ENCODE measurements around the gene MARCHF2.

The MARCHF2 gene

DNA sequence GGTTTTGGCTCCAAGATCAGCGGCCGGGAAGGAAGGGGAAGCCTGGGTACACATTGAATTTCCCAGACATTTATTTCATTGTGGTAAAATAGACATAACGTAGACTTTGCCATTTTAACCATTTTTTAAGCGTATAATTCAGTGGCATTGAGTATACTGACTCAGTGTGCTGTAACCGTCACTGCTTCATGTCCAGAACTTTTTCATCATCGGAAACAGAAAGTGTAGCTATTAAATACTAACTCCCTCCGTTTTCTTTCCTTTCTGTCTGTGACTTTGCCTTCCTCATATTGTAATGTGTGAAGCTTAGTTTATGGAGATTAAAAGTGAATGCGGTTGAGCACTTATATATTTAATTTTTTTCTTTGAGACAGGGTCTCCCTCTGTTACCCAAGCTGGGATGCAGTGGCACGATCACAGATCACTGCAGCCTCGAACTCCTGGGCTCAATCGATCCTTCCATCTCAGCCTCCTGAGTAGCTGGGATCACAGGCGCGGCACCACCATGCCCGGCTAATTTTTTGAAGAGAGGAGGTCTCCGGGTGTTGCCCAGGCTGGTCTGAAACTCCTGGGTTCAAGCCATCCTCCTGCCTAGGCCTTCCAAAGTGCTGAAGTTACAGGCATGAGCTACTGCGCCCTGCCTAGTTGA is 33.1 kb downstream of the MARCHF2 start:
- DNase-seq (ENCODE audit: low read depth), result no peak

DNA sequence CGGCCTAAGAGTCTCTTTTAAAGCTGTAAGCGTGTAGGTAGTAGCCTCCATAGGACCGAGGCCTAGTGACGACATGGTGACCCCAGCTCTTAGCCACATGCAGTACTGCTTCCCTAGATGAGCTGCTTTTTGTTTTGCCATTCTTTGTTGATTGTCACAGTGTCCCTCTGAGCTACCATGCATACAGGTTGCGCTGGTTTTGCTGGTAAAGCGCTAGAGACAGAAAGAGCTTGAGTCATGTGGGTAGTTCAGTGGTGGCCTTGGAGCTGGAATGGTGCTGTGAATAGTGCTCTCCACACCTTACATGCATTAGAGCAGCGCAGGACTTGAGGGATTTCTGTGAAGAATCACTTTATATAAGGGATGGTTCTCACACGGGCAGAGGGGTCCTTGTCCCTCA is 36.7 kb downstream of the MARCHF2 start:
- no peak for DNase-seq (ENCODE audit: low read depth)
- no peak overlapping the region for H3K4me3 ChIP-seq (ENCODE audit: low read depth, low read length)

More for the DNA sequence above, 33.1 kb downstream of the MARCHF2 start:
- H3K4me3 ChIP-seq (ENCODE audit: low read depth, low read length), result peak overlapping the region; percentile 98

DNA sequence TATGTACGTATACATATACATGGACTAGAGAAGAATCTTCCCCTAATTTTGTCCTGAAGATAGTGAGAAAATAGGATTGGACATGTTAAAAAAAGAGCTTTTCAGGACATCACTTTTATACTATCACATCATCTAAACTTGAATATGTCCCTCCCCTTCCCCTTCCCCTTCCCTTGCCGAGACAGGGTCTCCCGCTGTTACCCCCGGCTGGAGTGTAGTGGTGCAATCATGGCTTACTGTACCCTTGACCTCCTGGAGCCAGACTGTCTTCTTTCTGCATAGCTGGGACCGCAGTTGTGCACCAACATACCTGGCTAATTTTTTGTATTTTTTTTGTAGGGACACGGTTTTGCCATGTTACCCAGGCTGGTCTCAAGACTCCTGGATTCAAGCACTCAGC is 38.3 kb downstream of the MARCHF2 start:
- DNase-seq (ENCODE audit: low read depth), result no peak
- no peak overlapping the region for H3K4me3 ChIP-seq (ENCODE audit: low read depth, low read length)

DNA sequence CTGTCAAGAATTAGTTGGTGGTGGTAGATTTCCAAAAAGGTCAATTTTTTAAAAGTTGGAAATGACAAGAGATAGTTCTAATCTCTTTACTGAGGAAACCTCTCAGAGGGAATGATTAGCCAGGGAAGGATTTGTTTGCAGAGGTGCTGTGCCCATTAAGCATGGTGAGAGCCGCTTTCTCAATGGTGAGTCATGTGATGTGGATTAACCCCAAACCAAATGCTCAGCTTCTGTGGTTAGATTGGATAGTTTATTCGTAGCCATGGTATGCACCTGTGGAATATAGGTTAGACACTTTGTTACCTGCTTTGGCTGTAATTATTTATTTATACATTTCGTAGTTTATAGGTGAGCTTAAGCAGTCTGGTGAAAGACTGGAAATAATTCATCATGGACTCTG is 38.8 kb downstream of the MARCHF2 start:
- DNase-seq (ENCODE audit: low read depth), result no peak
- no peak overlapping the region for H3K4me3 ChIP-seq (ENCODE audit: low read depth, low read length)

DNA sequence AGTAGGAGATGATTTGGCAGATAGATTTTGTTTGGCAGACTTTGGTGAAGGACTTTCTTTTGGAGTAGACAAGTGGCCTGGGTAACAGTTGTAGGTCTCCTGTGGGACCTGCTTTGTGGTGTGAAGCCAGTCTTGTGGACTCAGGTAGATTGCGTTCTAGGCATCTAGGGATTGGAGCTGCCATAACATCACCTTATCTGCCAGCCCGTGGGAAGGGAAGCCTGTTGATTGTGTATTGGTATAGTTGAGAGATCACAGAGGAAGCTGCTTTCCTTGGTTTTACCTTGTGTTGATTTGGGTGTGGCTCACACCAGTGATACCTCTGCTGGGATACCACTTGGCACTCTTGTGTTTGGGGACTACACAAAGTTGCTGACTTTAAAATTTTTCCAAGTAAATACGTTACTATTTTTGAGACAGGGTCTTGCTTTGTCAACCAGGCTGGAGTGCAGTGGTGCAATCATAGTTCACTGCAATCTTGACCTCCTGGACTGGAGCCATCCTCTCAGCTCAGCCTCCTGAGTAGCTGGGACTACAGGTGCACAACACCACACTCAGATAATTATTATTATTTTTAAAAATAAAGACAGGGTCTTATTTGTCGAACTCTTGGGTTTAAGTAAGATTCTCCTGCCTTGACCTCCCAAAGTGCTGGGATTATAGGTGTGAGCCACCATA is 39.5 kb downstream of the MARCHF2 start:
- no peak for DNase-seq (ENCODE audit: low read depth)
- H3K4me3 ChIP-seq (ENCODE audit: low read depth, low read length), result no peak overlapping the region

DNA sequence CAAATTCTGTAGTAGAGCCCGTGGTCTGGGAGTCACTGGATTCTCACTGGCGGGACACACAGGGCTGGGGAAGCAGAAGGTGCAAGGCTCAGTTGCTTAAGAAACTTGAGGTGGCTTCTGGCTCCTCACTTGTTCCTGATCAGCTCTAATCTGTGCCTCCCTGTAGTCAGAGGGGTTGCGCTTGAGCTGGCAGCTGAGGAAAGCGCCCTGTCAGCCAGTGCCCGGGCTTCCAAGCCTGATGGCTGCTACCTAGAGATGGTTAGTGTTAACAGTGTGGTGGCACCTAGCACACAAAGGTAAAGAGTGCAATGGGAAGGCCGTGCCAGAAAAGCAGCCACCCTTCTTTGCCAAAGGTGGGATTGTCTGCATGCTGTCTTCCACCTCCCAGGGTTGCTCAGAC is 40.5 kb downstream of the MARCHF2 start:
- DNase-seq (ENCODE audit: low read depth), result no peak
- no peak overlapping the region for H3K4me3 ChIP-seq (ENCODE audit: low read depth, low read length)

DNA sequence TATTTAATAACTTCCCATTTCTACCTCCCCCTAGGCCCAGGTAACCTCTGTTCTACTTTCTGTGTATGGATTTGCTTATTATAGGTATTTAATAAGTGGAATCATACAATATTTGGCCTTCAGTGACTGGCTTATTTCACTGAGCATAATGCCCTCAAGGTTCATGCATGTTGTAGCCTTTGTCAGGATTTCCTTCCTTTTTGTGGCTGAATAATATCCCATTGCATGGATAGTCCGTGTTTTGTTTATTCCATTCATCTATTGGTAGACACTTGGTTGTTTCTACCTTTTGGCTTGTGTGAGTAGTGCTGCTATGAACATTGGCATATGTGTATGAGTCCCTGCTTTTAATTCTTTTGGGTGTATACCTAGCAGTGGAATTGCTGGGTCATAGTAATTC is 41.1 kb downstream of the MARCHF2 start:
- no peak overlapping the region for H3K4me3 ChIP-seq (ENCODE audit: low read depth, low read length)
- no peak for DNase-seq (ENCODE audit: low read depth)

DNA sequence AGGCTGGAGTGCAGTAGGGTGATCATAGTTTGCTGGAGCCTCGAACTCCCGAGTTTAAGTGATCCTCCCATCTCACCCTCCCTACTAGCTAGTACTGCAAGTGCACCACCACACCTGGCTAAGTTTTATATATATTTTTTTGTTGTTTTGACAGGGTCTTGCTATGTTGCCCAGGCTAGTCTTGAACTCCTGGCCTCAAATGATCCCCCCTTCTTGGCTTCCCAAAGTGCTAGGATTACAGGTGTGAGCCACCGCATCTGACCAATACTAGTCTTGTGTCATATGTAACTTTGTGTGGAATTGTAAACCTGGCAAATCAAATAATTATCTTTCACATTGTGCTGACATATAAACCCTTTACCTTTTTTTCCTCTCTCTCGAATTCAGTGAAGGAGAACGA is 41.9 kb downstream of the MARCHF2 start:
- H3K4me3 ChIP-seq (ENCODE audit: low read depth, low read length), result no peak overlapping the region
- DNase-seq (ENCODE audit: low read depth), result no peak

DNA sequence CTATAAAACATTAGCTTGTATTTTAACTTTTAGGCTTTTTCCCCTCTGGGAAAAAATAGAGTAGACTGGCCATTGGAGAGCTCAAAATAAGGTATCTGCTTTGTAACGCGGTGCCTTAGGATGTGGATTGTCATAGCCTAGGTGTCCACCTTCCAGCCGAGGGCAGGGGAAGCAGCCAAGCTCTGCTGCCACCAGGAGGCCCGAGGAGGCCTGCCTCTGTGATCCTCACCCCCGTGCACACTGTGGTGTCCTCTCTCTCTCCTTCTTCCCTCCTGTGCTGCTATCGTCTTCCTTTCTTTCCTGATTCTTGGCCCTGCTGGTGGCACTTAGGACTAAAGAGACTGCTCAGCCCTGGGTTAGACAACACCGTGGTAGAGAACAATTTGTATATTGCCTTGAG is 43.0 kb downstream of the MARCHF2 start:
- no peak for DNase-seq (ENCODE audit: low read depth)
- H3K4me3 ChIP-seq (ENCODE audit: low read depth, low read length), result no peak overlapping the region

DNA sequence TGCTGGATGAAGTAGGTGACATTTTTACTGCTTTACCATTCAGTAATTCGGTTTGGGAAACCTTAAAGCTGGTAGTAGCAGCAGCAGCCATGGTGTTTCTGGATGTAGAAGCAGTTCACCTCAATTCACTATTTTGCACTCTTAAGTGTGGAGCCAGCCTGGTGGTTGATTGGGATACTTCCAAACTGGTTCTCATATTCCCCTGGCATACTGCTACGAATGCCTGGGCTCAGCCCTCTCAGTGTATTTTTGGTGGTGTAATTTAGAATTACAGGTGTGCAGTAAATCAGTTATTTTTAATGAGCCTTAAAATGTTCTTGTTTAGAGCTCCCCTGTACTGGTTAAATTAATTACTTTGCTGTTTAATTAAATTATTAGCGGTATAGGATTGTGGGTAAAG is 44.1 kb downstream of the MARCHF2 start:
- H3K4me3 ChIP-seq (ENCODE audit: low read depth, low read length), result no peak overlapping the region

DNA sequence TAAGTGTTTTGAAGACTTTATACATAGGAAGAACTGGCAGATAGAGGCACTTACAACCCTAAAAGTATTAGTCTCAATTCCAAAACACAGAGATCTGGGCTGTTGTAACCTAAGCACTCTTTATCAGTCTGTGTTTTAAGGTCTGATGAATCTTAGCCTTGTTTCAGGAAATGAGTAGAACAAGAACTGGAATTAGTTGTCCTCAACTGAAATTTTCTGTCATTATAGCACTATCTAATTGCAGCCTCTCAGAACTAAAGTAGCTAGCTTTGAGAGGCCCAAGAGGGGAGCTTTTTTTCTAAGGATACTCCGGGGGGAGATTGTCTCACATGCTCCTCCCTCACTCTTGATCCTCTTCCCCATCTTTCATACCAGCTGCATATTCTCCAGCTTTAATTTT is 44.7 kb downstream of the MARCHF2 start:
- no peak overlapping the region for H3K4me3 ChIP-seq (ENCODE audit: low read depth, low read length)
- DNase-seq (ENCODE audit: low read depth), result no peak

More for the DNA sequence above, 44.1 kb downstream of the MARCHF2 start:
- no peak for DNase-seq (ENCODE audit: low read depth)

DNA sequence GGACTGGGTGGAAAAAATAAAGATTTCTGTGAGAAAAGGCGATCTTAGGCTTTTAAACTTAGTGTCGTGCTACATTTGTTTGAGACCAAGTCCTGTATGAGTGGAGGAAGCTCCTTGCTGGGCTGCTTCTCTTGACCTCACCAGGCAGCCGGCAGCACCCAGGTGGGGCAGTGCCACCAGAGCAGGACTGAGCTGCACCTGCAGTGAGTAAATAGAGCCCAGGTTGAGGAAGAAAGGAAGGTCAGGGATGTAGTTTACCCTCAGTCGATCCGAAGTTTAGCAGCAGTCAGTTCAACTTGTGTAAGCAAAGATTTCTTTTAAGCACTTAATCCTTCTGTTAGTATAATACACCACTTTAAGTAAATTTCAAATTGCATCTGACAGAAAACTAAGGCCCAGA is 45.3 kb downstream of the MARCHF2 start:
- no peak for DNase-seq (ENCODE audit: low read depth)
- H3K4me3 ChIP-seq (ENCODE audit: low read depth, low read length), result no peak overlapping the region

DNA sequence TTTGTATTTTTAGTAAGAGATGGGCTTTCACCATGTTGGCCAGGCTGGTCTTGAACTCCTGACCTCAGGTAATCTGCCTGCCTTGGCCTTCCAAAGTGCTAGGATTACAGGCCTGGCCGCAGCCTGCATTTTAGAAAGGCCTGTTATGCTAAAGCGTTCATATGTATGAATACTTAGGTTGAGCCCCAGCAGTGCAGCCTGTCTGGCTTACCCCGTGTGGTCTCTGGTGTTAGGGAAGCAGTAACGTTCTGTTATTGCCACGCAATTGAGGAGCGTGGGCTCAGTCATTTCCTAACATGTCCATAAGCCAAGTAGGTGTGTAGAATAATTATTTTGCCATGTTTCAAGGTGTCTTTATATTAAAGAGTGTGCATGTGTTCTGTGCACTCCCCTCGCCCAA is 46.0 kb downstream of the MARCHF2 start:
- H3K4me3 ChIP-seq (ENCODE audit: low read depth, low read length), result no peak overlapping the region
- no peak for DNase-seq (ENCODE audit: low read depth)

DNA sequence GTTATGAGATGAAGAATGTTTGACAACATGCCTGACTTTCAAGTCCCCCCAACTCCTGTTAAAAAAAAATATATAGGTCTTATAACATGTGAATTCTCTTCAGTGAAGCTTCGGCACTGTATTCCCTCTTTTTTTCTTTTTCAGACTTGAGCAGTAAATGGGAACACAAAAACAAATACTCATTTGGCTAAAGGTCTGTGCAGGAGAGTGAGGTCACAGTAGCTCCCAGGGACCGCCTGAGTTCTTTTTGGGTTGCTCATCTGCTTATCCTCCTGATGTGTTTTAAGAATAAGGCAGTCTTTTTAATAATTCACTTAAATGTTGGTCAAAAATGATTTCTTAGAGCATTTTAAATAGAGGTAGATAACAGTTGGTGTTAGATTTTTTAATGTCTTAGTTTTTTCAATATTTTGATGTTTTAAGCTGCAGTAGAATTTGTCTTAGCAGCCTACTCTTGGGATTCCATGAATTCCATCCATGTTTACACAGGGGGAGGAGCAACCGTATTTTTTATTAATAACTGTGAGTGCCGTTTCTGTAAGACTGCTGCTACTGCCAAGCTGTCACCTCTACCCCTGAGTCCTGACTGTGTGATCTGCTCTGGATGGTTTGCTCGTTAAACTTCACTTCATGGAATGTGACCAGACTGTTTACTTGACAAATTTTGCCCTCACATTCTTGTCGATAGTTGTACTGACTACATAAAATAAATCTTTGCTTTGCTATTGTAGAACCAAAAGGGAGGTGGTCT is 46.6 kb downstream of the MARCHF2 start:
- H3K4me3 ChIP-seq (ENCODE audit: low read depth, low read length), result no peak overlapping the region
- DNase-seq (ENCODE audit: low read depth), result peak; percentile 41

DNA sequence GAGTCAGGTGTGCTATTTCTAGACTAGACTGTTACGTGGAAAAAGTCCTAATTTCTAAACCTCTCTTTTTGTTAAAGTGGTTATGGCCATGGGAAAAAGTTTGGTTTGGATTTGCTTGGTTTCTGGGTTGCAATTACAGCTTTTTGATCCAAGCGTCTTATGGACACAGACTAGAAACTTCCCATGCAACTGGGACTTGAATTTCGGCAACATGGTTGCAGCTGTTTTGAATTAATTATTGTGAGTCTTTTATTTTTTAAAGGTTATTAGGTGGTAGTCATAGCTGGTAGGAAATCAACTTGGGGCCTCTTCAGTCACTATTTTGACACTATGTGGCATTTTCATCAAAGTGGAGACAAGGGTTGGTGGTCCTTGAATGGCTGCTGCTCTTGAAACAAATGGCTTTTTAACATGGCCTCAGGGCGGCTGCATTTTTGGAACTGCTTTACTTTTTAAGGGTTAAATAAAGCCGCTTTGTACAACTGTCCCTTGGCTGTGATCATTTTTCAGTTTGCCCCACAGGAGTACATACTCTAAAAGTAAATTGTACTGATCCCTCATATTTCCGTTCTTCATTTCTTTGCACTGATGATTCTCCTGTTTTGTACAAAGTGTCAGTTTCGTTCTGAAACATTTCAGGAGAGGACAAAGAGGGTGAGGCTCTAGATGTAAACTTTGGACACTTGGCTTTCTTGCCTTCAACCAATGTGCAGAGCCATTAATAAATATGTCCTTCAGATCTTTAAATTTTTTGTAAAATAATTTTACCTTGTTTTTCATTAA is 47.6 kb downstream of the MARCHF2 start:
- H3K4me3 ChIP-seq (ENCODE audit: low read depth, low read length), result no peak overlapping the region
- DNase-seq (ENCODE audit: low read depth), result no peak

DNA sequence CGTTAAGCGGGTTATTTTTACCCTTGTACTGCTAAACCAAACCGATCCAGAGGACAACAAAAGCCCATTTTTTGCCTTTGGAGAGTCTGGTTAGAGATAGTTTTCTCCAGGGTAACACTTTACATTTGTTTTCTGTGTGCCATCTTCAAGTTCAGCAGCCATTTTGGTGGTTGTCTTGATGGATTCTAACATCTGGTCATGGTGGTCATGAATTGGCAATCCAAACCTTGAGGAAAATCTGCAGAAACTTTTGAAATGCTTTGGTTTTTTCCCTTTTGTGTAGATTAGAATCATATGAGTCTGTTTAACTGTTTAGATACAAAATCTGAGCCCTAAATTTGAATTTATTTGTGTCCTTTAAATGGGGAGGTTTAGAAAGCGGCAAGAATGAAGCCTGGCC is 48.3 kb downstream of the MARCHF2 start:
- no peak for DNase-seq (ENCODE audit: low read depth)

DNA sequence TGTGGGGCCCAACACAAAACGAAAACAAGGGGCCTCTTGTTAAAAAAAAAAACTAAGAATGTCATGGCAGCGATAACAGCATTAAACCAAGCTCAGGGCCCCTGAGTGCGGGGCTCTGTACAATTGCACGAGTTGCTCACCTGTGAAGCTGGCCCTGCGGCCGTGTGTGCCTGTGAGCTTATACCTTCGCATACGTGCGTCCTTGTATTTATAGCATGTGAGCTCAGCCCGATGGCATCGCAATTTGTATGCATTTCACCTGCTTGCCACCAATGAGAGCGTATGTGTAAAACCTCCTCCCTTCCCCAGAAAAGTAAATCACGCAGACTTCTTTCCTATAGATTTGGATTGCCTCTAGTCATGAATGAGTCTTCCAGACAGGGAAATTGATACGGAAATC is 48.8 kb downstream of the MARCHF2 start:
- H3K4me3 ChIP-seq (ENCODE audit: low read depth, low read length), result no peak overlapping the region
- no peak for DNase-seq (ENCODE audit: low read depth)

More for the DNA sequence above, 48.3 kb downstream of the MARCHF2 start:
- H3K4me3 ChIP-seq (ENCODE audit: low read depth, low read length), result no peak overlapping the region

DNA sequence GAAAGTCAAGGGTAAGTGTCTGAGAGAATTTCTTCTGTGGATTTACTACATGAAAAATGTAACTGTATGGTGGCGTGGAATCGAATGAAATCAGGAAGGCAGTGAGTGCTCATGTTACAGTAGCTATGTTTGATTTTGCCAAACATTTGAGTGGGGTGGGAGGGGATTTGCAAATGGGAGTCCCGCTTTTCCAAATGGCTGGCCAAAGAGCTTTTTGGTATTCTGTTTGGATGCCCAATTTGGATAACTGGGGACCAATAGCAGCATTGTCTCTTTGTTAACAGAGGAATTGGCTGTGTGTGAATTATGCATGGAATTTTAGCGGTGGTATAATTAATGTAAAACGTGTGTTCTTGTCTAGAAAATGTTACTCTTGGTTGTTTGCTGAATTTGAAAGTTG is 49.5 kb downstream of the MARCHF2 start:
- no peak for DNase-seq (ENCODE audit: low read depth)
- H3K4me3 ChIP-seq (ENCODE audit: low read depth, low read length), result no peak overlapping the region

DNA sequence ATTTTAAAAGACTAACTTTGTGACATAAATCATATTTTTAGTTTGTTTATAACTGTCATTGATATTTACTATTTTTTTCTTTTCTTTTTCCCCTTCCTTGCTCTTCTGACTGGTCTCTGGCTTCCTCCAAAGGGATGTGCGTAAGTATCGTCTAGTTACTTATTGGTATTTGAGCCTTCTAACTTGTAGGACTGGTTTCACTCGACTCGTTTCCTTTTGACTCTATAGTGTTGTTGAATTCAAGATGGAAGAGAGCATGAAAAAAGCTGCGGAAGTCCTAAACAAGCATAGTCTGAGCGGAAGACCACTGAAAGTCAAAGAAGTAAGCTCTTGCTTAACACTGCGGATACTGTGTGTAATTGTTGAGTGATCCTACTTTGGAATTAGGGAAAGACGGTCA is 50.3 kb downstream of the MARCHF2 start:
- DNase-seq (ENCODE audit: low read depth), result no peak

DNA sequence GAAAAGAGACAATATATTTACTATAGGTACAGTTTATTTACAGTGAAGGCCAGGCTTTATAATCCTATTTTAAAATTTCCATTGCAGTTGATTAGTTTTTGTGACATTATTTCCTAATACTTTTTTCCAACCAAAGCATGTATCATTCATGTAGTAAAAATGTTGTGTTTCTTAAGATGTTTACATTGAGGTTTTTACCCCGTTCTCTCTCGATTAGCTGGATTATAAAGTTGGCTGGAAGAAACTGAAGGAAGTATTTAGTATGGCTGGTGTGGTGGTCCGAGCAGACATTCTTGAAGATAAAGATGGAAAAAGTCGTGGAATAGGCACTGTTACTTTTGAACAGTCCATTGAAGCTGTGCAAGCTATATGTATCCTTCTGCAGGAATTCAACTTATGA is 52.9 kb downstream of the MARCHF2 start:
- DNase-seq (ENCODE audit: low read depth), result no peak
- H3K4me3 ChIP-seq (ENCODE audit: low read depth, low read length), result no peak overlapping the region

More for the DNA sequence above, 50.3 kb downstream of the MARCHF2 start:
- no peak overlapping the region for H3K4me3 ChIP-seq (ENCODE audit: low read depth, low read length)

Data from skeletal muscle cell (primary cell).